Stimulated activated CD4-positive, alpha-beta T cell treated with anti-CD3 and anti-CD28 coated beads, TNF-alpha, amount 100 ng/mL, for 48 hours (primary cell): ENCODE results near the gene WHRN.

ENCODE experiments used
- DNase-seq, 3 donors: peaks; one replicate each; pipeline ENCODE4 v3.0.0-alpha.2; 2020; ENCODE audit warnings: low read depth in 3 of 3

Gene WHRN

GRCh38 chr9:114513959-114514267, 8.6 kb upstream of the WHRN start:
- DNase-seq: no peak

GRCh38 chr9:114513055-114513958, 8.0 kb upstream of the WHRN start:
- no peak for DNase-seq

- DNase-seq: no peak
Observed at GRCh38 chr9:114511978-114512874, 7.0 kb upstream of the WHRN start.

- DNase-seq: no peak
Observed at GRCh38 chr9:114507726-114508125, 2.5 kb upstream of the WHRN start.

- no peak for DNase-seq
Observed at GRCh38 chr9:114506082-114506390, 763 bp upstream of the WHRN start.

- no peak for DNase-seq
Observed at GRCh38 chr9:114504341-114505186, 709 bp downstream of the WHRN start.

- no peak for DNase-seq
Observed at GRCh38 chr9:114503522-114504340, 1.5 kb downstream of the WHRN start.

GRCh38 chr9:114503009-114503408, 2.3 kb downstream of the WHRN start:
- DNase-seq: no peak

- no peak for DNase-seq
Observed at GRCh38 chr9:114501796-114502682, 3.2 kb downstream of the WHRN start.

GRCh38 chr9:114500697-114501292, 4.5 kb downstream of the WHRN start:
- DNase-seq: no peak

- no peak for DNase-seq
Observed at GRCh38 chr9:114499941-114500696, 5.2 kb downstream of the WHRN start.

GRCh38 chr9:114499528-114499927, 5.7 kb downstream of the WHRN start:
- no peak for DNase-seq

- no peak for DNase-seq
Observed at GRCh38 chr9:114497727-114498382, 7.4 kb downstream of the WHRN start.

GRCh38 chr9:114497236-114497635, 8.0 kb downstream of the WHRN start:
- no peak for DNase-seq

GRCh38 chr9:114496011-114496410, 9.3 kb downstream of the WHRN start:
- DNase-seq: no peak

GRCh38 chr9:114494776-114495569, 10.3 kb downstream of the WHRN start:
- no peak for DNase-seq

- no peak for DNase-seq
Observed at GRCh38 chr9:114493521-114494184, 11.6 kb downstream of the WHRN start.
